GM10266 (cell line): ENCODE results near the gene ZNF423.

Experiments used
- DNase-seq: peaks from one replicate; pipeline ENCODE4 v3.0.0; 2012; ENCODE audit errors: extremely low spot score
- CTCF ChIP-seq: IDR thresholded peaks from 2 replicates; pipeline ENCODE4 v1.5.1; 2012; ENCODE audit warnings: mild to moderate bottlenecking, low read depth; ENCODE audit not compliant: control insufficient read depth, insufficient read depth; ENCODE audit errors: missing control alignments

ZNF423 gene

GRCh38 chr16:49637511-49637910 is 218.4 kb downstream of the ZNF423 start:
- TF ChIP-seq CTCF = no peak
- no peak for DNase-seq

GRCh38 chr16:49636608-49637007 is 219.3 kb downstream of the ZNF423 start:
- DNase-seq = no peak
- no peak for TF ChIP-seq CTCF

- DNase-seq = no peak
- TF ChIP-seq CTCF = no peak
Observed at GRCh38 chr16:49635591-49636581, 220.0 kb downstream of the ZNF423 start.

- no peak for DNase-seq
- TF ChIP-seq CTCF = no peak
Observed at GRCh38 chr16:49635009-49635350, 220.9 kb downstream of the ZNF423 start.

- TF ChIP-seq CTCF = no peak
- DNase-seq = no peak
Observed at GRCh38 chr16:49634235-49635008, 221.5 kb downstream of the ZNF423 start.

GRCh38 chr16:49632795-49633184 is 223.1 kb downstream of the ZNF423 start:
- DNase-seq = no peak
- TF ChIP-seq CTCF = no peak
